HUES48 (cell line): Measurements from ENCODE around the gene KIFC1.
"Not testable (repeated sequence)": the region's sequence is repeated elsewhere in the genome, so short reads cannot be mapped to it uniquely, and the experiment has no call there.

Experiments used
- H3K27ac ChIP-seq: one replicate; pipeline ENCODE4 v1.7.0; 2013; ENCODE audit warnings: low read depth, low read length, inconsistent platforms
- H3K27me3 ChIP-seq: 2 replicates; pipeline ENCODE4 v1.6.1; 2013; ENCODE audit warnings: mild to moderate bottlenecking, low read length; ENCODE audit not compliant: control insufficient read depth, insufficient read depth
- H3K36me3 ChIP-seq: 2 replicates; pipeline ENCODE4 v1.6.1; 2013; ENCODE audit warnings: low read length; ENCODE audit not compliant: control insufficient read depth, insufficient read depth
- H3K4me1 ChIP-seq: 2 replicates; pipeline ENCODE4 v1.6.1; 2013; ENCODE audit warnings: mild to moderate bottlenecking, low read length; ENCODE audit not compliant: control insufficient read depth, insufficient read depth
- H3K4me3 ChIP-seq: 2 replicates; pipeline ENCODE4 v1.5.1; 2013; ENCODE audit warnings: mild to moderate bottlenecking, low read depth, low read length
- H3K9ac ChIP-seq: 2 replicates; pipeline ENCODE4 v1.6.1; 2013; ENCODE audit warnings: mild to moderate bottlenecking, low read depth, low read length, moderate library complexity
- H3K9me3 ChIP-seq: 2 replicates; pipeline ENCODE4 v1.6.1; 2013; ENCODE audit warnings: low read length; ENCODE audit not compliant: control insufficient read depth, insufficient read depth

The KIFC1 gene

GRCh38 chr6:33379184-33379583 is 12.4 kb upstream of the KIFC1 start:
- not testable (repeated sequence) for H3K9ac ChIP-seq, H3K9me3 ChIP-seq, H3K27me3 ChIP-seq, H3K4me1 ChIP-seq, H3K36me3 ChIP-seq, H3K27ac ChIP-seq, H3K4me3 ChIP-seq

DNA sequence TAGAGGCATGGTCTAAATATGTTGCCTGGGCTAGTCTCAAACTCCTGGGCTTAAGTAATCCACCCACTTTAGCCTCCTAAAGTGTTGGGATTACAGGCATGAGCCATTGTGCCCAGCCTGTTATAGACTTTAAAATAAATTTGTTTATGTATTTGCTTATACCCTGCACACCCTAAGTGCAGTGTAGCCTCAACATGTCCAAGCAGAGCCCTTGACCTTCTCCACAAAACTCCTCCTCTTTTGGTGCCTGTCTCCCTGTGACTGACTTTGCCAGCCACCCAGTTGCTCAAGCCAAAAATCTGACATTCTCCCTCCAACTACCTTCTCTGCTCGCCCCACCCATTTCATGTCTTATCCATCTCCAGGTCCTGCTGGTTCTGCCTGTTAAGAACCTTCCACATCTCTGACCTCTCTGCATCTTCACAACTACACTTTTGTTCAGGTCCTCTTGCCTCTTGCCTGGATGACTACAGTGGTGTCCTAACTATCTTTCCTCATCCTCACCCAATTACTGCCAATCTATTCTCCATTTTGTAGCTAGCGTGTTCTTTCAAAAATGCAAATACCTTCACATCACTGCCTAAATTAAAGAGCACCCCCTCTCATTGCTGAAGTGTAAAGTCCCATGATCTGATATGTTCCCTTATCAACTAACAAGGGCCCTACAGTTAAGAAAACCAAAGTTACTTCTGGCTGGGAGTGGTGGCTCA is 11.2 kb upstream of the KIFC1 start:
- Histone ChIP-seq H3K27me3 (no peaks in the 10 kb centered on the region), H3K4me3 (no peak overlapping the region), H3K27ac (no peak overlapping the region), H3K9ac (no peak overlapping the region), H3K9me3 (no peaks in the 10 kb centered on the region), H3K36me3 (no peaks in the 10 kb centered on the region), H3K4me1 (peaks cover 2% of the 10 kb centered on the region; the same call in 1 of the 2 replicates)

- Histone ChIP-seq H3K27ac (no peak overlapping the region), H3K9me3 (no peaks in the 10 kb centered on the region), H3K9ac (no peak overlapping the region), H3K4me1 (no peaks in the 10 kb centered on the region), H3K27me3 (no peaks in the 10 kb centered on the region), H3K36me3 (no peaks in the 10 kb centered on the region), H3K4me3 (no peak overlapping the region)
Observed at GRCh38 chr6:33383427-33384185, 8.0 kb upstream of the KIFC1 start.

- Histone ChIP-seq H3K27ac (no peak overlapping the region), H3K4me3 (no peak overlapping the region), H3K27me3 (no peaks in the 10 kb centered on the region), H3K36me3 (no peaks in the 10 kb centered on the region), H3K9ac (no peak overlapping the region), H3K4me1 (no peaks in the 10 kb centered on the region), H3K9me3 (no peaks in the 10 kb centered on the region)
Observed at GRCh38 chr6:33384581-33385020, 7.0 kb upstream of the KIFC1 start.

GRCh38 chr6:33390173-33390572 is 1.4 kb upstream of the KIFC1 start:
- no peak overlapping the region for H3K4me3 ChIP-seq
- H3K9ac ChIP-seq = no peak overlapping the region
- no peaks in the 10 kb centered on the region for H3K9me3 ChIP-seq
- H3K36me3 ChIP-seq = peaks cover 4% of the 10 kb centered on the region; the same call in 1 of the 2 replicates
- no peak overlapping the region for H3K27ac ChIP-seq
- peaks cover 17% of the 10 kb centered on the region for H3K4me1 ChIP-seq
- H3K27me3 ChIP-seq = no peaks in the 10 kb centered on the region

GRCh38 chr6:33390767-33391277 is 801 bp upstream of the KIFC1 start:
- peaks cover 17% of the 10 kb centered on the region for H3K4me1 ChIP-seq
- peaks cover 6% of the 10 kb centered on the region; the same call in 1 of the 2 replicates for H3K36me3 ChIP-seq
- peak overlapping the region; percentile 83 for H3K4me3 ChIP-seq
- peak overlapping the region; percentile 59 for H3K9ac ChIP-seq
- peak overlapping the region; percentile 84 for H3K27ac ChIP-seq
- no peaks in the 10 kb centered on the region for H3K9me3 ChIP-seq
- no peaks in the 10 kb centered on the region for H3K27me3 ChIP-seq

- Histone ChIP-seq H3K4me3 (peak overlapping the region; percentile 83), H3K9me3 (no peaks in the 10 kb centered on the region), H3K27ac (peak overlapping the region; percentile 92), H3K36me3 (peaks cover 8% of the 10 kb centered on the region; the same call in 1 of the 2 replicates), H3K27me3 (no peaks in the 10 kb centered on the region), H3K9ac (peak overlapping the region; percentile 62), H3K4me1 (peaks cover 17% of the 10 kb centered on the region)
Observed at GRCh38 chr6:33391922-33392594, 435 bp downstream of the KIFC1 start.

DNA sequence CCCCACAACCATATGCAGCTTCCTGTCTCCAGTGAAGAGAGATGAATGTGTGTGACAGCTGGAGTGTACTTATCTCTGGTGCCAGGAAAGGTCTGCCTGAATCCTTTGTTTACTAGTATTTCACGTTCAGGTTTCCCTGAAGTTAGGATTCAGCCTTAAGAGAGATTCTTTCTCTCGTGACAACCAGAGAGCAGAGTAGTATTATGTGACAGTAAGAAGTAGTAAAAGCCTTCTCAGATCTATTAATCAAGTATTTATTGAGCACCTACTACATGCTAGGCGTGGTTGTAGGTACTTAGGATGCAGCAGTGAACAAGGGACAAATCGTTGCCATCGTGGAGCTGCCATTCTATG is 949 bp downstream of the KIFC1 start:
- H3K27ac ChIP-seq = peak overlapping the region; percentile 92

DNA sequence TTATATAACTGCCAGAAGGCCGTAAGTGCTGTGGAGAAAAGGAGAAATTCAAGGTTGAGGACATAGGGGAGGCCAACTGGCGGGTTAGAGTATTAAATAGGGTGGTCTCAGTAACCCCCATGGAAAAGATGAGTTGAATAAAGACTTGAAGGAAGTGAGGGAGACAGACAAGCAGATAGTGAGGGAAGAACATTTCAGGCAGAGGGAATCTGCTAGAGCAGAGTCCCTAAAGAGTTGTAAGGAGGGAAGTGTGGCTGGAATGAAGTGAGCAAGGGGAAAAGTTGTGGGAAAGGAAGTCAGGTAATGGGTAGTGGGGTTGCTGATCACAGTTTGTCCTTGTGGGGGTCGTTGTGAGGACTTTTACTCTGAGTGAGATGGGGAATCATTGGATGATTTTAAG is 1.4 kb downstream of the KIFC1 start:
- Histone ChIP-seq H3K4me3 (peak overlapping the region; percentile 83), H3K9me3 (no peaks in the 10 kb centered on the region), H3K4me1 (peaks cover 17% of the 10 kb centered on the region), H3K9ac (0 out of 2 replicates have a peak overlapping the region, but pooled peaks have one; percentile 38), H3K27me3 (no peaks in the 10 kb centered on the region), H3K27ac (no peak overlapping the region), H3K36me3 (peaks cover 14% of the 10 kb centered on the region)

More for the DNA sequence above, 949 bp downstream of the KIFC1 start:
- Histone ChIP-seq H3K27me3 (no peaks in the 10 kb centered on the region), H3K9me3 (no peaks in the 10 kb centered on the region), H3K4me3 (peak overlapping the region; percentile 83), H3K36me3 (peaks cover 10% of the 10 kb centered on the region), H3K9ac (peak overlapping the region; percentile 62), H3K4me1 (peaks cover 17% of the 10 kb centered on the region)

GRCh38 chr6:33397541-33397940 is 5.9 kb downstream of the KIFC1 start:
- Histone ChIP-seq H3K9ac (no peak overlapping the region), H3K4me1 (peaks cover 6% of the 10 kb centered on the region; the same call in 1 of the 2 replicates), H3K36me3 (peaks cover 45% of the 10 kb centered on the region), H3K27me3 (no peaks in the 10 kb centered on the region), H3K9me3 (no peaks in the 10 kb centered on the region), H3K4me3 (no peak overlapping the region), H3K27ac (no peak overlapping the region)
